Suprapubic skin (tissue), 4 donors: ENCODE results near the gene FAM229A. TPM values are rescaled to one million over a fixed set of nuclear protein-coding genes. Genes with fewer than 3 reads are reported as not detected.

Source experiments
- DNase-seq, 2 donors: peaks; one replicate each; pipeline ENCODE4 v3.0.0-alpha.2; 2019; ENCODE audit warnings: low spot score in 2 of 2
- H3K27ac ChIP-seq: fragments of 200-600 bp; sonication (generic); one replicate; pipeline ENCODE4 v1.5.1; 2019
- H3K27me3 ChIP-seq: fragments of 200-600 bp; sonication (generic); one replicate; pipeline ENCODE4 v1.5.1; 2019
- H3K36me3 ChIP-seq: fragments of 200-600 bp; sonication (generic); one replicate; pipeline ENCODE4 v1.5.1; 2019
- H3K4me1 ChIP-seq: fragments of 200-600 bp; sonication (generic); one replicate; pipeline ENCODE4 v1.5.1; 2019
- H3K4me3 ChIP-seq: fragments of 200-600 bp; sonication (generic); one replicate; pipeline ENCODE4 v1.5.1; 2019; ENCODE audit warnings: mild to moderate bottlenecking
- H3K9me3 ChIP-seq: fragments of 200-600 bp; sonication (generic); one replicate; pipeline ENCODE4 v1.5.1; 2019
- CTCF ChIP-seq, 2 donors: fragments of 200-600 bp in 1 of 2; fragments of 450-650 bp in 1 of 2; sonication (generic) in 1 of 2; IDR thresholded peaks; one replicate each; pipeline ENCODE4 v1.5.1; 2016 to 2019; ENCODE audit warnings: antibody characterized with exemption in 2 of 2, mild to moderate bottlenecking in 1 of 2, moderate library complexity in 1 of 2
- EP300 ChIP-seq: sonication (generic); formaldehyde crosslinking; IDR thresholded peaks from one replicate; pipeline ENCODE4 v1.6.1; 2017; ENCODE audit warnings: antibody characterized with exemption
- POLR2A ChIP-seq, 2 donors: fragments of 450-650 bp; IDR thresholded peaks; one replicate each; pipeline ENCODE4 v1.6.1; 2017; ENCODE audit warnings: antibody characterized with exemption in 2 of 2, mild to moderate bottlenecking in 2 of 2, moderate library complexity in 2 of 2
- POLR2AphosphoS5 ChIP-seq, 3 donors: sonication (generic); formaldehyde crosslinking; IDR thresholded peaks; one replicate each; pipeline ENCODE4 v1.6.1; 2017; ENCODE audit warnings: antibody characterized with exemption in 3 of 3
- WGBS: methylation state at CpG from one replicate; pipeline ENCODE4 v1.1.5; 2018; 5-methylcytosine and 5-hydroxymethylcytosine counted together
- total RNA-seq, 4 donors: library from RNA; depleted of rRNA; stranded (reverse); fragments of >200 nt; gene quantifications; one replicate each; pipeline ENCODE4 v1.1.0, GENCODE V29; 2016

The FAM229A gene
- total RNA-seq, 4 donors from 2014 or later = 4.4 to 41.8 (median 16.3) TPM

GRCh38 chr1:32388641-32389040, 26.4 kb upstream of the FAM229A start:
- Histone ChIP-seq H3K27ac (no peak overlapping the region), H3K4me1 (peaks cover 31% of the 10 kb centered on the region), H3K36me3 (peaks cover 78% of the 10 kb centered on the region), H3K27me3 (no peaks in the 10 kb centered on the region), H3K4me3 (no peak overlapping the region), H3K9me3 (no peaks in the 10 kb centered on the region)
- 85% methylated on average over 6 of the region's 6 CpGs for WGBS
- no peak for DNase-seq
- TF ChIP-seq POLR2A (IDR thresholded peaks at IDR 0.05) (no peak), POLR2AphosphoS5 (IDR thresholded peaks at IDR 0.05) (no peak), EP300 (no peak), CTCF (IDR thresholded peaks at IDR 0.05) (no peak)

- Histone ChIP-seq H3K36me3 (peaks cover 96% of the 10 kb centered on the region), H3K4me3 (no peak overlapping the region), H3K4me1 (peaks cover 13% of the 10 kb centered on the region), H3K27ac (no peak overlapping the region), H3K9me3 (no peaks in the 10 kb centered on the region), H3K27me3 (no peaks in the 10 kb centered on the region)
- TF ChIP-seq CTCF (IDR thresholded peaks at IDR 0.05) (no peak), EP300 (no peak), POLR2A (IDR thresholded peaks at IDR 0.05) (no peak), POLR2AphosphoS5 (IDR thresholded peaks at IDR 0.05) (no peak)
- DNase-seq = no peak
- WGBS = 89% methylated on average over 13 of the region's 13 CpGs
Observed at GRCh38 chr1:32386676-32387392, 24.5 kb upstream of the FAM229A start.

GRCh38 chr1:32380057-32380456, 17.8 kb upstream of the FAM229A start:
- Histone ChIP-seq H3K27ac (no peak overlapping the region), H3K4me1 (no peaks in the 10 kb centered on the region), H3K9me3 (no peaks in the 10 kb centered on the region), H3K27me3 (no peaks in the 10 kb centered on the region), H3K36me3 (peaks cover 100% of the 10 kb centered on the region), H3K4me3 (no peak overlapping the region)
- 93% methylated on average over 9 of the region's 9 CpGs for WGBS
- DNase-seq = no peak
- TF ChIP-seq CTCF (IDR thresholded peaks at IDR 0.05) (no peak), POLR2AphosphoS5 (IDR thresholded peaks at IDR 0.05) (no peak), POLR2A (IDR thresholded peaks at IDR 0.05) (no peak), EP300 (no peak)

- Histone ChIP-seq H3K4me3 (no peak overlapping the region), H3K4me1 (no peaks in the 10 kb centered on the region), H3K27ac (no peak overlapping the region), H3K27me3 (no peaks in the 10 kb centered on the region), H3K36me3 (peaks cover 100% of the 10 kb centered on the region), H3K9me3 (no peaks in the 10 kb centered on the region)
- no peak for DNase-seq
- TF ChIP-seq EP300 (no peak), POLR2A (IDR thresholded peaks at IDR 0.05) (no peak), POLR2AphosphoS5 (IDR thresholded peaks at IDR 0.05) (no peak), CTCF (IDR thresholded peaks at IDR 0.05) (no peak)
- WGBS = 91% methylated on average over 12 of the region's 12 CpGs
Observed at GRCh38 chr1:32377541-32378220, 15.4 kb upstream of the FAM229A start.

- Histone ChIP-seq H3K4me1 (no peaks in the 10 kb centered on the region), H3K36me3 (peaks cover 98% of the 10 kb centered on the region), H3K4me3 (no peak overlapping the region), H3K27ac (no peak overlapping the region), H3K9me3 (no peaks in the 10 kb centered on the region), H3K27me3 (no peaks in the 10 kb centered on the region)
- WGBS = 90% methylated on average over 11 of the region's 11 CpGs
- TF ChIP-seq POLR2AphosphoS5 (IDR thresholded peaks at IDR 0.05) (no peak), CTCF (IDR thresholded peaks at IDR 0.05) (no peak), POLR2A (IDR thresholded peaks at IDR 0.05) (no peak), EP300 (no peak)
- DNase-seq = no peak
Observed at GRCh38 chr1:32376199-32376598, 13.9 kb upstream of the FAM229A start.
